ENCODE results near the gene NEMF.

The NEMF gene

DNA sequence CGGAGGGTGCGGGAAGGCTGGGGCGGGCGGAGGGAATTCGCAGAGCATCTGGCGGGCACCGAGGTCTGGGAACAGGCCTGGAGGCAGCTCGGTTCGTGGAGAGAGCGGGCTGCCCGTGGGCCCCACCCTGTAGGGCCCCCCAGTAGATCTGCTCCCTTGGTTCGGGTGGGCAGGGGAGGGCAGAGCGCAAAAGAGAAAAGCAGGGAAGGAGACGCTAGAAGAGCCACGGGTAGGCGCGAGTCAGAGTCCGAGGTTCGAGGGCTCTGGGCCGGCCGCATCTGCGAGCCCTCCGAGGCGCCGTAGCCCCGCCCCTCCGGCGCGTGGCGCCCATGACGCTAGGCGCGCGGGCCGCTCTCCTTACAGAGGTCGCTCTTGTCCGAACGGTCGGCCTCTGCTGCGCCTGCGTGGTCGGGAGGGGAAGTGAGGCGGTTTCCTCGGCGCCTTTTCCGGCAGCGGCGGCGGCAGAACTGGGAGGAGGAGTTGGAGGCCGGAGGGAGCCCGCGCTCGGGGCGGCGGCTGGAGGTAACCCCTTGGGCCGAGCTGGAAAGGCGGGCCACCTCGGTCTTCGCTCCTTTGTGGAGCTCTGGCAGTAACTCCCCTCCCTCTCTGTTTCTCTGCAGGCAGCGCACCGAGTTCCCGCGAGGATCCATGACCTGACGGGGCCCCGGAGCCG, 40.2 kb upstream of the NEMF start, which contains the start of gene ARF6:
ARF6 (plus strand) TSS at position 447 of the 673 bp plus-strand sequence. CDS start 655 bp downstream, outside the sequence.
- H3K27me3 ChIP-seq (ENCODE audit: insufficient read depth, poor library complexity, severe bottlenecking), result no peaks in the 10 kb centered on the region
- peak within 1 kb of the TSS; percentile 98 for H3K27ac ChIP-seq (replicated peaks)
- DNase-seq (ENCODE audit: low read depth in 1 of 2, low spot score in 1 of 2), result peak; percentile 91 to 98
- TF ChIP-seq, protein P1, sequence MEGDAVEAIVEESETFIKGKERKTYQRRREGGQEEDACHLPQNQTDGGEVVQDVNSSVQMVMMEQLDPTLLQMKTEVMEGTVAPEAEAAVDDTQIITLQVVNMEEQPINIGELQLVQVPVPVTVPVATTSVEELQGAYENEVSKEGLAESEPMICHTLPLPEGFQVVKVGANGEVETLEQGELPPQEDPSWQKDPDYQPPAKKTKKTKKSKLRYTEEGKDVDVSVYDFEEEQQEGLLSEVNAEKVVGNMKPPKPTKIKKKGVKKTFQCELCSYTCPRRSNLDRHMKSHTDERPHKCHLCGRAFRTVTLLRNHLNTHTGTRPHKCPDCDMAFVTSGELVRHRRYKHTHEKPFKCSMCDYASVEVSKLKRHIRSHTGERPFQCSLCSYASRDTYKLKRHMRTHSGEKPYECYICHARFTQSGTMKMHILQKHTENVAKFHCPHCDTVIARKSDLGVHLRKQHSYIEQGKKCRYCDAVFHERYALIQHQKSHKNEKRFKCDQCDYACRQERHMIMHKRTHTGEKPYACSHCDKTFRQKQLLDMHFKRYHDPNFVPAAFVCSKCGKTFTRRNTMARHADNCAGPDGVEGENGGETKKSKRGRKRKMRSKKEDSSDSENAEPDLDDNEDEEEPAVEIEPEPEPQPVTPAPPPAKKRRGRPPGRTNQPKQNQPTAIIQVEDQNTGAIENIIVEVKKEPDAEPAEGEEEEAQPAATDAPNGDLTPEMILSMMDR (IDR thresholded peaks at IDR 0.05; ENCODE audit: insufficient read depth, low read length), result no peak
- TF ChIP-seq POLR2AphosphoS5 (IDR thresholded peaks at IDR 0.05; ENCODE audit: low read depth) (peak; percentile 91), GABPA (IDR thresholded peaks at IDR 0.05; ENCODE audit: low read depth) (no peak; the same call in 1 of the 2 replicates), SPI1 (IDR thresholded peaks at IDR 0.05; ENCODE audit: borderline replicate concordance, low read depth) (peak; percentile 91)
- TF ChIP-seq, protein P2, sequence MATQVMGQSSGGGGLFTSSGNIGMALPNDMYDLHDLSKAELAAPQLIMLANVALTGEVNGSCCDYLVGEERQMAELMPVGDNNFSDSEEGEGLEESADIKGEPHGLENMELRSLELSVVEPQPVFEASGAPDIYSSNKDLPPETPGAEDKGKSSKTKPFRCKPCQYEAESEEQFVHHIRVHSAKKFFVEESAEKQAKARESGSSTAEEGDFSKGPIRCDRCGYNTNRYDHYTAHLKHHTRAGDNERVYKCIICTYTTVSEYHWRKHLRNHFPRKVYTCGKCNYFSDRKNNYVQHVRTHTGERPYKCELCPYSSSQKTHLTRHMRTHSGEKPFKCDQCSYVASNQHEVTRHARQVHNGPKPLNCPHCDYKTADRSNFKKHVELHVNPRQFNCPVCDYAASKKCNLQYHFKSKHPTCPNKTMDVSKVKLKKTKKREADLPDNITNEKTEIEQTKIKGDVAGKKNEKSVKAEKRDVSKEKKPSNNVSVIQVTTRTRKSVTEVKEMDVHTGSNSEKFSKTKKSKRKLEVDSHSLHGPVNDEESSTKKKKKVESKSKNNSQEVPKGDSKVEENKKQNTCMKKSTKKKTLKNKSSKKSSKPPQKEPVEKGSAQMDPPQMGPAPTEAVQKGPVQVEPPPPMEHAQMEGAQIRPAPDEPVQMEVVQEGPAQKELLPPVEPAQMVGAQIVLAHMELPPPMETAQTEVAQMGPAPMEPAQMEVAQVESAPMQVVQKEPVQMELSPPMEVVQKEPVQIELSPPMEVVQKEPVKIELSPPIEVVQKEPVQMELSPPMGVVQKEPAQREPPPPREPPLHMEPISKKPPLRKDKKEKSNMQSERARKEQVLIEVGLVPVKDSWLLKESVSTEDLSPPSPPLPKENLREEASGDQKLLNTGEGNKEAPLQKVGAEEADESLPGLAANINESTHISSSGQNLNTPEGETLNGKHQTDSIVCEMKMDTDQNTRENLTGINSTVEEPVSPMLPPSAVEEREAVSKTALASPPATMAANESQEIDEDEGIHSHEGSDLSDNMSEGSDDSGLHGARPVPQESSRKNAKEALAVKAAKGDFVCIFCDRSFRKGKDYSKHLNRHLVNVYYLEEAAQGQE (IDR thresholded peaks at IDR 0.05; ENCODE audit: insufficient replicate concordance, low read depth), result no peak
- peak within 1 kb of the TSS; percentile 80 for H3K4me3 ChIP-seq (replicated peaks; ENCODE audit: insufficient read depth, low read length)

GRCh38 chr14:49892301-49892635, 39.7 kb upstream of the NEMF start:
- Histone ChIP-seq H3K4me3 (replicated peaks; ENCODE audit: insufficient read depth, low read length) (peak overlapping the region; percentile 80), H3K27ac (replicated peaks) (peak overlapping the region; percentile 98), H3K27me3 (ENCODE audit: insufficient read depth, poor library complexity, severe bottlenecking) (no peaks in the 10 kb centered on the region)
- DNase-seq (ENCODE audit: low read depth in 1 of 2, low spot score in 1 of 2), result peak; percentile 79 to 83
- TF ChIP-seq SPI1 (IDR thresholded peaks at IDR 0.05; ENCODE audit: borderline replicate concordance, low read depth), result no peak
- TF ChIP-seq, protein P1 (IDR thresholded peaks at IDR 0.05; ENCODE audit: insufficient read depth, low read length), result no peak
- TF ChIP-seq, protein P2 (IDR thresholded peaks at IDR 0.05; ENCODE audit: insufficient replicate concordance, low read depth), result peak; percentile 61
- TF ChIP-seq GABPA (IDR thresholded peaks at IDR 0.05; ENCODE audit: low read depth), result no peak
- TF ChIP-seq POLR2AphosphoS5 (IDR thresholded peaks at IDR 0.05; ENCODE audit: low read depth), result 0 out of 2 replicates have a peak, but pooled peaks have one; percentile 10

- no peak overlapping the region for H3K27ac ChIP-seq (replicated peaks)
- no peak for DNase-seq (ENCODE audit: low read depth in 1 of 2, low spot score in 1 of 2)
- H3K4me3 ChIP-seq (replicated peaks; ENCODE audit: insufficient read depth, low read length), result no peak overlapping the region
- TF ChIP-seq POLR2AphosphoS5 (IDR thresholded peaks at IDR 0.05; ENCODE audit: low read depth) (no peak), SPI1 (IDR thresholded peaks at IDR 0.05; ENCODE audit: borderline replicate concordance, low read depth) (no peak), GABPA (IDR thresholded peaks at IDR 0.05; ENCODE audit: low read depth) (no peak)
- TF ChIP-seq, protein P2 (IDR thresholded peaks at IDR 0.05; ENCODE audit: insufficient replicate concordance, low read depth), result no peak
- TF ChIP-seq, protein P1 (IDR thresholded peaks at IDR 0.05; ENCODE audit: insufficient read depth, low read length), result no peak
- no peaks in the 10 kb centered on the region for H3K27me3 ChIP-seq (ENCODE audit: insufficient read depth, poor library complexity, severe bottlenecking)
These were observed 35.7 kb upstream of the NEMF start for GRCh38 chr14:49888293-49888692.

Data from HL-60 (cell line).